WI38 (cell line): ENCODE data around the gene KLHL17.

ENCODE experiments used
- H3K4me3 ChIP-seq: 2 replicates; pipeline ENCODE4 v1.5.1; 2011; ENCODE audit warnings: low read depth, mild to moderate bottlenecking, control low read depth, low read length
- TF ChIP-seq, protein P1 (sequence below): IDR thresholded peaks from 2 replicates; pipeline ENCODE4 v1.5.1; 2012; ENCODE audit warnings: low read depth, mild to moderate bottlenecking, control low read depth, low read length

KLHL17 gene

DNA sequence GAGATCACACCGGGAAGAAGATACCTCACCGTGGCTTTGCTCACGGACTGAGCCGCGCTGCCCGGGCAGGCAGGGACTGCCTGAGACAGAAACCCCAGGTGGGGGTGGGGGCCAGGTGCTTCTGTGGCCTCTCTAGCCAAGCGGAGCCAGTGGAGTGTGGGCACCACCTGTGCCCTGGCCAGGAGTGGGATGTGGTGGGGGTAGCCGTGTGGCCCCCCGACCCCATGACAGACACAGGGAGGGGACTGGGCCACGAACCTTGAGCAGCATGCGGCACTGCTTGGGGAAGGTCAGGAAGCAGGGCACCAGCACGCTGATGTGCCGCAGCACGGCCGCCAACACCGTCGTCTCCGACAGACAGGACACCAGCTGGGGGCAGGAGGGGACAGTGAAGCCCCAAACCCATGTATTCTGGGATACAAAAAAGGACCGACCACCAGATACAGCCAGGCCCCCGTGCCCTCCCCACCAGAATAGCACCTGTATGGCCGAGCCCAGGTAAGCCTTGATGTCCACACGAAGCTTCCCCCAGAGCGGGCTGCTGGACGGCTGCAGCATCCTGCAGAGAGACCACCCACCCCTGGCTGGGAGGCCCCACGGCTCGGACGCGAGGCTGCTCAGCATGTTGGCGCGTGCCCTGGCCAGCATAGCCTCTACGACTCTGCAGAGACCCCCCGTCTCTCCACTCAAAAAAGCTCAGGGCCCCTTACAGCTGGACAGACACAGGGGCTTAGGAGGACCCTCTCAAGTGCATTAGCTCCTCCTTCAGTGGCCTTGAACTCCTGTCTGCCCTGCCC, 6.7 kb upstream of the KLHL17 start:
- no peak overlapping the region for H3K4me3 ChIP-seq
- TF ChIP-seq, protein P1, sequence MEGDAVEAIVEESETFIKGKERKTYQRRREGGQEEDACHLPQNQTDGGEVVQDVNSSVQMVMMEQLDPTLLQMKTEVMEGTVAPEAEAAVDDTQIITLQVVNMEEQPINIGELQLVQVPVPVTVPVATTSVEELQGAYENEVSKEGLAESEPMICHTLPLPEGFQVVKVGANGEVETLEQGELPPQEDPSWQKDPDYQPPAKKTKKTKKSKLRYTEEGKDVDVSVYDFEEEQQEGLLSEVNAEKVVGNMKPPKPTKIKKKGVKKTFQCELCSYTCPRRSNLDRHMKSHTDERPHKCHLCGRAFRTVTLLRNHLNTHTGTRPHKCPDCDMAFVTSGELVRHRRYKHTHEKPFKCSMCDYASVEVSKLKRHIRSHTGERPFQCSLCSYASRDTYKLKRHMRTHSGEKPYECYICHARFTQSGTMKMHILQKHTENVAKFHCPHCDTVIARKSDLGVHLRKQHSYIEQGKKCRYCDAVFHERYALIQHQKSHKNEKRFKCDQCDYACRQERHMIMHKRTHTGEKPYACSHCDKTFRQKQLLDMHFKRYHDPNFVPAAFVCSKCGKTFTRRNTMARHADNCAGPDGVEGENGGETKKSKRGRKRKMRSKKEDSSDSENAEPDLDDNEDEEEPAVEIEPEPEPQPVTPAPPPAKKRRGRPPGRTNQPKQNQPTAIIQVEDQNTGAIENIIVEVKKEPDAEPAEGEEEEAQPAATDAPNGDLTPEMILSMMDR, result no peak

- TF ChIP-seq, protein P1, result no peak
- H3K4me3 ChIP-seq, result no peak overlapping the region
Observed at GRCh38 chr1:954927-955326, 5.5 kb upstream of the KLHL17 start.

GRCh38 chr1:955474-955873, 4.9 kb upstream of the KLHL17 start:
- TF ChIP-seq, protein P1, result no peak
- no peak overlapping the region for H3K4me3 ChIP-seq

DNA sequence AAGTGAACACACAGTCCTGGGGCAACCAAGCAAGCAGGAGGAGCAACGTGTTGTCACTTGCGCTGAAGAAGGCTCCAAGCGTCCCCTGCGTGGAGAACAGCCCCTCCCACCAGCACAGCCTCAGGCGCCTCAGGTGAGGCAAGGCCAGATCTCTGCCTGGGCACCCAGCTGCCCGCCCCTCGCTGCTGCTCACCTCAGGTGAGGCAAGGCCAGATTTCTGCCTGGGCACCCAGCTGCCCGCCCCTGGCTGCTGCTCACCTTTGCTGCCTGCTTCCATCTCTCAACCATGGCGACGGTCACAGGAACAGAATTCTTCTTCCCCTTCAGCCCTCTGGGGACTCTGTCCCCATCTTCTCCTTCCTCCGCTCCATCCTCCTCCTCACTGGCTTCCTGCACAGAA, 3.7 kb upstream of the KLHL17 start:
- TF ChIP-seq, protein P1, result no peak
- no peak overlapping the region for H3K4me3 ChIP-seq

DNA sequence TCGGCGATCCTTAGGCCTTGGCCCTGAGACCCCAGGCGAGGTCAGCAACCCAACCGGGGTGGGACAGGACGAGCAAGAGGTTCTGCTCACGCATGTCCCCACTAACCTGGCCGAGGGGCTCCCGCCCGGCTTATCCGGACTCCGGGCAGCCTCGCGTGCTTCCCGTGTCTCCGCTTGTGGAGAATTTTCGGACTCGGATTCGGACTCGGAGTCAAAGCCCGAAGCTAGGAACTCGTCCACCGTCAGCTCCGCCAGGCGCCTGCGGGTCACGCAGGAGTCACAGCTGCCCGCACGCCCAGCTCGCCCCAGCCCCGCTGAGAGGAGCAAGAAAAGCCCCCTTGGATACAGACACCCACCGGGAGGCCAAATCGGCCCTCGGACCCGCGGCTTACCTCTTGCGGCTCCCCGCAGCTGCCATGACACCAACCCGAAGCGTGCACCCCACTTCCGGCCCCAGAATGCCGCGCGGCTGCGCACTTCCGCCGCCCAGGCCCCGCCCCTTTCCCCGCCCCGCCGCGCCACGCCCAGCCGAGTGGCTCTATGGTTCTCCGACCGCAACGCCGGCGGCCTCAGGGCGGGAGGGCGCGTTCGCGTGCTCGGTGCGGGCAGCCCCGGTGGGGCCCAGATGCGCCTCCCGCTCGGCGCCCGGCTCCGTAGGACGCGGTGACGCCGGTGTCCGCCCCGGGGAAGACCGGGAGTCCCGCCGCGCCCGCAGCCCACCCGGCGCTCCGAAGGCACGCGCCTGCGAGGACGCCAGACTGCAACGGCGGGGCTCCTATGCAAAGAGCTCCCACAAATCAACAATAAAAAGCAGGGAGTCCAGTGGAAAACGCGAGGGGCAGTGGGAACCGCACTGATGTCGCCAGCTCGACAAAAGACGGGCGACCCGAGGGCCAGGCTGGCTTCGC, 1.3 kb upstream of the KLHL17 start, which contains the start of gene NOC2L:
Gene NOC2L, minus strand, starts transcription at position 434 of the 908 bp plus-strand sequence. Its CDS starts 16 bp downstream, at position 418.
- TF ChIP-seq, protein P1, result no peak
- H3K4me3 ChIP-seq, result peak within 1 kb of the TSS; percentile 99

GRCh38 chr1:959731-960362, 537 bp upstream of the KLHL17 start:
- TF ChIP-seq, protein P1, result no peak
- H3K4me3 ChIP-seq, result peak overlapping the region; percentile 68
